HCT116 (cell line): ENCODE measurements around the gene TRPM3. TPM values are rescaled to one million over a fixed set of nuclear protein-coding genes. Genes with fewer than 3 reads are reported as not detected.

Experiments
- ATAC-seq: fragments of 200-7000 bp; cut with Tn5 transposase; 2 replicates; pipeline ENCODE4 v1.9.1; 2020; ENCODE audit warnings: mild to moderate bottlenecking, moderate library complexity
- BruUV-seq: library from RNA; stranded (reverse); fragments of 400-500 nt; replicated peaks from 2 replicates; lab custom pipeline; 2021; lab: Mats Ljungman, UMichigan
- CTCF ChIA-PET: fragments of 300-600 bp; sonication (Branson Sonifier 250); formaldehyde crosslinking; loops from one replicate; lab custom pipeline; 2021; ENCODE audit warnings: antibody characterized with exemption; lab: Charles Lee
- POLR2A ChIA-PET: fragments of 300-600, 350-600 bp; sonication (Branson Sonifier 250); formaldehyde crosslinking; loops from one replicate; lab custom pipeline; 2021; ENCODE audit warnings: antibody characterized with exemption; lab: Charles Lee
- RAD21 ChIA-PET, 2 experiments: fragments of 300-600 bp; sonication (Branson Sonifier 250); formaldehyde crosslinking; loops; one replicate each; lab custom pipeline; 2023; ENCODE audit warnings: low total read pairs in 2 of 2; ENCODE audit not compliant: uncharacterized antibody in 2 of 2, unreplicated experiment in 2 of 2, low non-redundant PET in 1 of 2; lab: Charles Lee
- DNase-seq: peaks from one replicate; pipeline ENCODE4 v3.0.0-alpha.2; 2010; ENCODE audit warnings: low read depth, low spot score
- H2AFZ ChIP-seq: fragments of 200-600 bp; shearing (Covaris generic), sonication (generic); 2 replicates; pipeline ENCODE4 v1.6.1; 2017; ENCODE audit warnings: low read depth, mixed run types, mixed read lengths, antibody characterized with exemption, low read length; ENCODE audit not compliant: poor library complexity, severe bottlenecking
- H3K27ac ChIP-seq: 2 replicates; pipeline ENCODE4 v1.5.1; 2012; ENCODE audit warnings: low read depth, low read length
- H3K27me3 ChIP-seq: fragments of 200-600 bp; sonication (generic); 2 replicates; pipeline ENCODE4 v1.6.1; 2016; ENCODE audit warnings: mixed run types, low read length, mixed read lengths; ENCODE audit not compliant: insufficient read depth
- H3K36me3 ChIP-seq, 2 experiments: fragments of 200-500 bp in 1 of 2; fragments of 200-600 bp in 1 of 2; sonication (Bioruptor generic) in 1 of 2; sonication (generic) in 1 of 2; 2 replicates each; pipeline versions ENCODE4 v1.5.1 to v1.6.1; 2014 to 2016; ENCODE audit warnings: low read length in 2 of 2, inconsistent platforms in 1 of 2, mixed read lengths in 1 of 2, mixed run types in 1 of 2; ENCODE audit not compliant: insufficient read depth in 2 of 2, control insufficient read depth in 1 of 2
- H3K4me1 ChIP-seq, 2 experiments: fragments of 200-600 bp in 1 of 2; sonication (generic) in 1 of 2; 2 replicates each; pipeline versions ENCODE4 v1.5.1 to v1.6.1; 2012 to 2017; ENCODE audit warnings: low read length in 2 of 2, inconsistent platforms in 1 of 2, mild to moderate bottlenecking in 1 of 2, mixed read lengths in 1 of 2, mixed run types in 1 of 2, moderate library complexity in 1 of 2; ENCODE audit not compliant: insufficient read depth in 2 of 2, control insufficient read depth in 1 of 2
- H3K4me2 ChIP-seq: fragments of 200-600 bp; sonication (generic); 2 replicates; pipeline ENCODE4 v1.6.1; 2017; ENCODE audit warnings: mixed run types, low read length, mixed read lengths
- H3K4me3 ChIP-seq, 2 experiments: fragments of 200-600 bp in 1 of 2; sonication (generic) in 1 of 2; replicated peaks in 1 of 2; 2 replicates each; pipeline ENCODE4 v1.5.1; 2011 to 2016; ENCODE audit warnings: low read length in 2 of 2, control low read depth in 1 of 2, low read depth in 1 of 2, mild to moderate bottlenecking in 1 of 2, mixed read lengths in 1 of 2, mixed run types in 1 of 2
- H3K79me2 ChIP-seq: fragments of 200-600 bp; sonication (generic); 2 replicates; pipeline ENCODE4 v1.6.1; 2017; ENCODE audit warnings: mild to moderate bottlenecking, mixed run types, low read length, moderate library complexity, mixed read lengths; ENCODE audit not compliant: insufficient read depth
- H3K9ac ChIP-seq: fragments of 200-600 bp; sonication (generic); 2 replicates; pipeline ENCODE4 v1.6.1; 2016; ENCODE audit warnings: low read length, mixed read lengths
- H3K9me2 ChIP-seq: fragments of 200-600 bp; sonication (generic), shearing (Covaris generic); 2 replicates; pipeline ENCODE4 v1.6.1; 2017; ENCODE audit warnings: mixed run types, mild to moderate bottlenecking, moderate library complexity; ENCODE audit not compliant: insufficient read depth
- H3K9me3 ChIP-seq, 2 experiments: fragments of 200-500 bp in 1 of 2; fragments of 200-600 bp in 1 of 2; sonication (Bioruptor generic) in 1 of 2; sonication (generic) in 1 of 2; 2 replicates each; pipeline ENCODE4 v1.6.1; 2014 to 2017; ENCODE audit warnings: low read length in 2 of 2, mixed read lengths in 2 of 2, inconsistent platforms in 1 of 2, low read depth in 1 of 2, mild to moderate bottlenecking in 1 of 2, mixed run types in 1 of 2, moderate library complexity in 1 of 2; ENCODE audit not compliant: control insufficient read depth in 1 of 2, insufficient read depth in 1 of 2
- H4K20me1 ChIP-seq: fragments of 200-600 bp; sonication (generic), shearing (Covaris generic); 2 replicates; pipeline ENCODE4 v1.6.1; 2017; ENCODE audit warnings: mixed run types, mild to moderate bottlenecking, moderate library complexity; ENCODE audit not compliant: insufficient read depth
- CBX3 ChIP-seq: IDR thresholded peaks from 2 replicates; pipeline ENCODE4 v1.6.1; 2012; ENCODE audit warnings: low read depth
- ELF1 ChIP-seq: IDR thresholded peaks from 2 replicates; pipeline ENCODE4 v1.6.1; 2012; ENCODE audit warnings: low read depth, borderline replicate concordance
- EZH2phosphoT487 ChIP-seq: fragments of 200-600 bp; IDR thresholded peaks from 2 replicates; pipeline ENCODE4 v1.6.1; 2018; ENCODE audit warnings: antibody characterized with exemption, borderline replicate concordance
- POLR2AphosphoS5 ChIP-seq: IDR thresholded peaks from 2 replicates; pipeline ENCODE4 v1.6.1; 2011; ENCODE audit warnings: mild to moderate bottlenecking, low read depth, low read length, moderate library complexity
- RAD21 ChIP-seq: IDR thresholded peaks from 2 replicates; pipeline ENCODE4 v1.6.1; 2012; ENCODE audit warnings: low read depth, mild to moderate bottlenecking
- SP1 ChIP-seq: IDR thresholded peaks from 2 replicates; pipeline ENCODE4 v1.6.1; 2012; ENCODE audit warnings: low read depth
- TCF7L2 ChIP-seq: IDR thresholded peaks from 2 replicates; pipeline ENCODE4 v1.7.0; 2011; ENCODE audit warnings: borderline replicate concordance, inconsistent platforms; ENCODE audit not compliant: insufficient read depth, insufficient read length; ENCODE audit errors: extremely low read depth
- YY1 ChIP-seq: IDR thresholded peaks from 2 replicates; pipeline ENCODE4 v1.6.1; 2011; ENCODE audit warnings: low read length, low read depth, moderate library complexity, mild to moderate bottlenecking; ENCODE audit not compliant: insufficient replicate concordance; ENCODE audit errors: extremely low read depth
- ZFX ChIP-seq: fragments of 450-650 bp; IDR thresholded peaks from 2 replicates; pipeline ENCODE4 v1.6.1; 2017
- ZNF274 ChIP-seq: fragments of 200-500 bp; sonication (Bioruptor generic); IDR thresholded peaks from 2 replicates; pipeline ENCODE4 v1.6.1; 2014; ENCODE audit warnings: mild to moderate bottlenecking, low read depth, low read length, inconsistent platforms
- intact Hi-C: fragments of 100-400 bp; cut with micrococcal nuclease; formaldehyde crosslinking; loops from 2 replicates; pipeline ENCODE4 v1.10.0; 2022
- total RNA-seq: library from RNA; stranded (reverse); gene quantifications from one replicate; pipeline ENCODE4 v1.2.1, GENCODE V29; 2021; ENCODE audit not compliant: unreplicated experiment
- TF ChIP-seq, protein P1 (sequence below): IDR thresholded peaks from 2 replicates; pipeline ENCODE4 v1.6.1; 2012
- TF ChIP-seq, protein P2 (sequence below): IDR thresholded peaks from 2 replicates; pipeline ENCODE4 v1.6.1; 2012
- TF ChIP-seq, protein P3 (sequence below): IDR thresholded peaks from 2 replicates; pipeline ENCODE4 v1.6.1; 2012; ENCODE audit warnings: low read depth

TRPM3 gene
- total RNA-seq, 1 experiment from 2014 or later, result not detected

DNA sequence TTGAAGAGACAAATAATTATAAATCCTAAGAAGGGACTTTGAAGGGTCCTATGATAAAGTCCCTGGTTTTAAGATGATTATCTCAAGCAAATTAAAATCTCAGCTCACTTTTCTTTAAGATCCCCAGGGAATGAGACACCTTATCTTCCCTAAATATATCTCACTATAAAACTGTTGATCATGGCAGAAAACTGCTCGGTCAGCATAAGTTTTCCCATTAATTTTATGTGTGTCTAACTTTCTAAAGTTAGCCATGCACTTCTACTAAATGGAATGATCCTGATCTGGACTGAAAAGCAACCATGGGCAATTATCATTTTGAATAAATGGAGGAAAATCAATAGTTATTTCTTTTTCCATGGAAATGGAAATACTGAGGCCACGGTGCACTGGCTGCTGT is 314.5 kb downstream of the TRPM3 start (continued):
- TF ChIP-seq YY1 (no peak), ELF1 (no peak)

DNA sequence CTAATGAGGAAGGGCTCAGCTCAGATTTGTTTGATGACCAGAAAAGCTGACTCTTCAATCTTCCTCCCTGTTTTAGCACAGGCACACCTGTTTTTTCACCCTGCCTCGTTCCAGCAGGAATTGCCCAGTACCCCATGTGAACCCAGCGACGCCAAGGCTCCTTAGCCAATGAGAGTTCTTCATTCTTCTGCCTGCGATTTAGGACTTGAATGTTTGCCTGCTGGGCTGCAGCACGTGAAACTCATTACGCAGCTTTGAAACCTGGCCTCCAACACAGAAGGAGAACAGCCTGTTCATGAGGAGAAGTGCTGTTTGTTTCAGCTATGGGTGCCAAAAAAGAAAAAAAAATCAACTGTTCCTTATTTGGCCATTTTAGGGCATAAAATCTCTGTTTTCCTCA is 315.5 kb downstream of the TRPM3 start:
- Histone ChIP-seq H3K4me3 (no peak overlapping the region), H3K9ac (no peak overlapping the region), H3K9me3 (no peaks in the 10 kb centered on the region), H3K9me2 (no peaks in the 10 kb centered on the region), H4K20me1 (no peaks in the 10 kb centered on the region), H3K36me3 (no peaks in the 10 kb centered on the region), H3K4me1 (no peaks in the 10 kb centered on the region), H3K27ac (no peak overlapping the region), H3K27me3 (peaks cover 21% of the 10 kb centered on the region), H3K4me2 (no peak overlapping the region), H2AFZ (no peak overlapping the region), H3K79me2 (no peaks in the 10 kb centered on the region)
- ATAC-seq (no peak), DNase-seq (no peak)
- POLR2A ChIA-PET, result no interaction called here
- intact Hi-C loops, result no loop called here
- BruUV-seq, result no TSS peak
- TF ChIP-seq, protein P1, sequence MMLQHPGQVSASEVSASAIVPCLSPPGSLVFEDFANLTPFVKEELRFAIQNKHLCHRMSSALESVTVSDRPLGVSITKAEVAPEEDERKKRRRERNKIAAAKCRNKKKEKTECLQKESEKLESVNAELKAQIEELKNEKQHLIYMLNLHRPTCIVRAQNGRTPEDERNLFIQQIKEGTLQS, result no peak
- TF ChIP-seq ZNF274 (no peak), RAD21 (no peak), POLR2AphosphoS5 (no peak), ELF1 (no peak), SP1 (no peak), CBX3 (no peak), EZH2phosphoT487 (no peak), TCF7L2 (no peak), ZFX (no peak)
- TF ChIP-seq, protein P2, sequence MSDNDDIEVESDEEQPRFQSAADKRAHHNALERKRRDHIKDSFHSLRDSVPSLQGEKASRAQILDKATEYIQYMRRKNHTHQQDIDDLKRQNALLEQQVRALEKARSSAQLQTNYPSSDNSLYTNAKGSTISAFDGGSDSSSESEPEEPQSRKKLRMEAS, result no peak
- TF ChIP-seq, protein P3, sequence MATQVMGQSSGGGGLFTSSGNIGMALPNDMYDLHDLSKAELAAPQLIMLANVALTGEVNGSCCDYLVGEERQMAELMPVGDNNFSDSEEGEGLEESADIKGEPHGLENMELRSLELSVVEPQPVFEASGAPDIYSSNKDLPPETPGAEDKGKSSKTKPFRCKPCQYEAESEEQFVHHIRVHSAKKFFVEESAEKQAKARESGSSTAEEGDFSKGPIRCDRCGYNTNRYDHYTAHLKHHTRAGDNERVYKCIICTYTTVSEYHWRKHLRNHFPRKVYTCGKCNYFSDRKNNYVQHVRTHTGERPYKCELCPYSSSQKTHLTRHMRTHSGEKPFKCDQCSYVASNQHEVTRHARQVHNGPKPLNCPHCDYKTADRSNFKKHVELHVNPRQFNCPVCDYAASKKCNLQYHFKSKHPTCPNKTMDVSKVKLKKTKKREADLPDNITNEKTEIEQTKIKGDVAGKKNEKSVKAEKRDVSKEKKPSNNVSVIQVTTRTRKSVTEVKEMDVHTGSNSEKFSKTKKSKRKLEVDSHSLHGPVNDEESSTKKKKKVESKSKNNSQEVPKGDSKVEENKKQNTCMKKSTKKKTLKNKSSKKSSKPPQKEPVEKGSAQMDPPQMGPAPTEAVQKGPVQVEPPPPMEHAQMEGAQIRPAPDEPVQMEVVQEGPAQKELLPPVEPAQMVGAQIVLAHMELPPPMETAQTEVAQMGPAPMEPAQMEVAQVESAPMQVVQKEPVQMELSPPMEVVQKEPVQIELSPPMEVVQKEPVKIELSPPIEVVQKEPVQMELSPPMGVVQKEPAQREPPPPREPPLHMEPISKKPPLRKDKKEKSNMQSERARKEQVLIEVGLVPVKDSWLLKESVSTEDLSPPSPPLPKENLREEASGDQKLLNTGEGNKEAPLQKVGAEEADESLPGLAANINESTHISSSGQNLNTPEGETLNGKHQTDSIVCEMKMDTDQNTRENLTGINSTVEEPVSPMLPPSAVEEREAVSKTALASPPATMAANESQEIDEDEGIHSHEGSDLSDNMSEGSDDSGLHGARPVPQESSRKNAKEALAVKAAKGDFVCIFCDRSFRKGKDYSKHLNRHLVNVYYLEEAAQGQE, result no peak
- RAD21 ChIA-PET, result no interaction called here
- CTCF ChIA-PET, result no interaction called here
